GM19397 (cell line): ENCODE data around the gene ZNF319.
"Not testable (repeated sequence)": the region's sequence is repeated elsewhere in the genome, so short reads cannot be mapped to it uniquely, and the experiment has no call there.

ENCODE experiments used
- ATAC-seq: cut with Tn5 transposase; IDR thresholded peaks from one replicate; pipeline ENCODE4 v1.9.1; 2021; ENCODE audit warnings: mild to moderate bottlenecking, moderate library complexity; ENCODE audit not compliant: unreplicated experiment

ZNF319 gene

DNA sequence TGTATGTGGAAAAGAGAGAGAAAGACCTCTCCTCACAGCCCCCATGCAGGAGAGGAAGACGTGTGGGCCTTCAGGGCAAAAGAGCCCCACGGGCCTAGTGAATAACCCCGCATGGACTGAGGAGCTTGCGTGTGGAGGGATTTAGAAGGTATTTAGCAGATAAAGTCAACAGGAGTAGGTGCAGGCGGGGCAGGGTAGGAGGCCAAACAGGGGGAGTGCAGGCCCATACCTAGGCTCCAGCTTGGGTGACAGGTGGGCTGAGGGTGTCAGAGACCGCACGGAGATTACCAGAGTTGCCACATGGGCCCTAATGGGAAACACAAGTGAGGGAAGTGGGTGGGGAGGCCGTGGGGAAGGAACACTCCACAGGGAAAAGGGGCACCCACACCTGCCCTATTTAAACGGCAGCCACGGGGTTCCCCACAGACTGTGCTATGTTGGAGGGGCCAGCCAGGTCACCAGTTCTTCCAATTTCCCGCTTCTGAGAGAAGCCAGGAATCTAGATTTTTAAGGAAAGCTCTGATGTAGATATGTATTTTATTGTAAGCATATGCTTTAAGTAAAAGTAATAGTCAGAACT is 21.4 kb downstream of the ZNF319 start:
- no peak for ATAC-seq

GRCh38 chr16:57978070-57978465 is 22.4 kb downstream of the ZNF319 start:
- not testable (repeated sequence) for ATAC-seq

- ATAC-seq: no peak
These were observed 22.9 kb downstream of the ZNF319 start for GRCh38 chr16:57977418-57978069.

DNA sequence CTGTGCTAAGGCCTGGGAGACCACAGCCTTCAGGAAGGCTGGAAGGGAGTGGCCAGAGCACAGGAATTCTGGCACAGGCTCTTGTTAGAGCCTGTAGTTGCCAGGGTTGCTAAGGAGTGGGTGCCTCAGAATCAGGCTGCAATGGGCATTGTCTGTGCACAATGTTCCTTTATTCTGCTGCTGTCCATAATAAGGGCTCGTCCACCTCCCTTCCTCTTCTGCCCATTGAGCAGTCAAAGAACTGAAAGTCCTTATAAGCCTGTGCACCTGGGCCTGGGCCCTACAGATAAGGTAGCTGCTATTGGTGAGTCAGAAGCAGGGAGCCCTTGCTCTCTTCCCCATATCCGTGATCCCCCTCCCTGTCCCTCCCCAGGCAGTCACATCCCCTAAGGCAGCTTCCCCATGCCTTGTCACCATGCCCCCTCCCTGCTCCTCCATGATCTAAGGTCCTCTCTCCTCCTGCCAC is 24.1 kb downstream of the ZNF319 start:
- no peak for ATAC-seq

- no peak for ATAC-seq
These were observed 28.2 kb downstream of the ZNF319 start for GRCh38 chr16:57972306-57972705.

GRCh38 chr16:57971848-57972247 is 28.6 kb downstream of the ZNF319 start:
- no peak for ATAC-seq

DNA sequence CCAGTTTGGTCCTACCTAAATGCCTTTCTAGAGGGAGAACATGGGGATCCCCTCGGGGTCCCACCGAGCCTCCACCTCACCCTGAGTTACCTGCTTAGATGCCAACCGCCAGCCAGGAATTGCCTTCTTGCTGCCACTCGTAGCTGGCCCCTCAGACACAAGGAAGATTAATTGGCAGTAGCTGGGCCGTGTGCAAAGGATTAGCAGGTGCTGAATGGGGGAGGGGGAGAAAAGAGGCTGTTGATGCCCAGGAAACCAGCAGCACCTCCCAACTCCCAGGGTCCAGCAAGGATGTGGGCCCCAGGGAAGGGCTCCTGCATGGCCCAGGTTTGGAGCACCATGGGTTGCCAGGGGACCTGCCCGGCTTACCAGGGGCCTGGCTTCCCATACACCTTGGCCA is 29.5 kb downstream of the ZNF319 start, which contains the start of gene CNGB1:
Gene CNGB1, minus strand, starts transcription at position 159 of the 400 bp plus-strand sequence. CDS start 3,842 bp downstream, outside the sequence.
- ATAC-seq: no peak

- no peak for ATAC-seq
These were observed 30.2 kb downstream of the ZNF319 start for GRCh38 chr16:57970319-57970718.

DNA sequence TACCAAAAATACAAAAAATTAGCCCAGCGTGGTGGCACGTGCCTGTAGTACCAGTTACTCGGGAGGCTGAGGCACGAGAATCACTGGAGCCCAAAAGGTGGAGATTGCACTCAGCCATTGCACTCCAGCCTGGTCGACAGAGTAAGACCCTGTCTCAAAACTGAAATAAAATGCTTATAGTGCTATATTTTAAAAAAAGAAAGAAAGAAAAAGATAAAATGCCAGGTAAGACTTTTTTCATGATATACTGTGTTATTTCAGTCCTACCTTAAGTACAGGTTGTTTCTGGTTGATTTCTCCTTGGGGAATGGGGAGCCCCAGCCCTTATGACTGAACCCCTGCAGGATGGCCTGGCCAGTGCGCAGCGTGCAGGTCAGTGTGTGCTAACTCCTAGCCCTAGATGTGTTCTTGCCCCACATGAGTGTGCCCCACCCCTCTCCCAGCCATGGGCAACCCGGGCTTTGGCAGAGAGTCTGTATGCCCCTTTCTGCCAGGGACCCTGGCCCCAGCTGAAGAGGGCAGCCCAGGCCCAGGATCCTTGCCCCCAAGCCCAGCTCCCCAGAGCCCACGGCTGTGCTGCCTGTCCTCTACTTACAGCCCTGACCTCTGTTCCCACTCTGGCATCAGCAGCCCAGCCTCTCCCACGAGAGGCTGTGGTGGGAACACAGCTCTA is 30.9 kb downstream of the ZNF319 start:
- no peak for ATAC-seq

- no peak for ATAC-seq
These were observed 32.6 kb downstream of the ZNF319 start for GRCh38 chr16:57967916-57968315.

DNA sequence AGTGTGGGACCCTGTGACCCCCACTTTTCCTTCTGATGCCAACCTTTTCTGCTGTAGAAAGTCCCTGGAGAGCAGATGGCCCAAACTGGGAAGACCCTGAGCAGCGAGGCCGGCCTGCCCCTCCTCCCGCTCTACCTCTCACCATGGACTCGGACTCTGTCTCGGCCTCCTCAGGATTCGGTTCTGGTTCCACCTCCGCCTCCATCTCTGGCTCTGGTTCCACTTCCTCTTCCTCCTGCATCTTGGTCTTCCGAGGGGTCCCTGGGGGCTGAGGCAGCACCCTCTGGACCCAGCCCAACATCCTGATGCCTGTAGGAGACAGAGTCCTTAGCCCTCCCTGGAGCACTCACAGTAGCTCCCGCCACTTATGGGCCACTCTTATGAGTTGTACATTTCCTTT is 33.5 kb downstream of the ZNF319 start:
- no peak for ATAC-seq

- ATAC-seq: no peak
These were observed 34.2 kb downstream of the ZNF319 start for GRCh38 chr16:57966204-57966771.

- no peak for ATAC-seq
These were observed 36.2 kb downstream of the ZNF319 start for GRCh38 chr16:57964157-57964700.

DNA sequence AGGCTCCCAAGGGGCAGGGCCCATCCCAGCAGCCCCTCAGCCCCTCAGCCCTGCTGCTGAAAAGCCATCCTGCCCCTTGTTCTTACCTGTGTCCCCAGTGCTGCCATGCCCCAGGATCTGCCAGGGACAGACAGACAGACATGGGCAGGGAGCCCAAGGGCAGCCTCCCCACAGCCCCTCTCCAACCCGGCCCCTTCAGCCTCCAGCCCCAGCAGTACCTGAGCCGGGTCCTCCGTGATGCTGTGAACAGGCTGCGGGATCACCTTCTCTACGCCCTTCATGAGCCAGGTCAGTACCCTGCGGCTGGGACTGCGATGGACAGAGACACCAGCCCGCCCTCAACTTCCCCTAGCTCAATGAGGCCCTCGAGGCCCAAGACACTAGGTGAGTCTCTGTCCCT is 37.7 kb downstream of the ZNF319 start:
- no peak for ATAC-seq

- no peak for ATAC-seq
These were observed 38.4 kb downstream of the ZNF319 start for GRCh38 chr16:57962046-57962445.

DNA sequence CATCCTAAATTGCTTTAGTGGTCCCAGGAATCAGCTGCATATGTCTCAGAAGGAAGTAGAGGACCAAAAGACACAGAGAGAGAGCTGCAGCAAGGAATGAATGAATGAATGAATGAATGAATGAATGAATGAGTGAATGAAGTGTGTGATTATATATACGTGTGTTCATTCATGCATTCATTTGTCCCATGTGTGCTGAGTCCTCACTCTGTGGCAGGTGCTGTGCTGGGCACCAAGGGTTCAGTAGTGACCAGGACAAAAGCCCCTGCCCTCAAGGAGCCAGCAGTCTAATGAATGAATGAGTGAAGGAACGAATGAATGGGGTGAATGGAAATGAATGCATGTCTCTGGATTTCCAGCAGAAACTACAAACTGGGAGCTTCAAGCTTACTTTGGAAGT is 38.9 kb downstream of the ZNF319 start:
- ATAC-seq: no peak

DNA sequence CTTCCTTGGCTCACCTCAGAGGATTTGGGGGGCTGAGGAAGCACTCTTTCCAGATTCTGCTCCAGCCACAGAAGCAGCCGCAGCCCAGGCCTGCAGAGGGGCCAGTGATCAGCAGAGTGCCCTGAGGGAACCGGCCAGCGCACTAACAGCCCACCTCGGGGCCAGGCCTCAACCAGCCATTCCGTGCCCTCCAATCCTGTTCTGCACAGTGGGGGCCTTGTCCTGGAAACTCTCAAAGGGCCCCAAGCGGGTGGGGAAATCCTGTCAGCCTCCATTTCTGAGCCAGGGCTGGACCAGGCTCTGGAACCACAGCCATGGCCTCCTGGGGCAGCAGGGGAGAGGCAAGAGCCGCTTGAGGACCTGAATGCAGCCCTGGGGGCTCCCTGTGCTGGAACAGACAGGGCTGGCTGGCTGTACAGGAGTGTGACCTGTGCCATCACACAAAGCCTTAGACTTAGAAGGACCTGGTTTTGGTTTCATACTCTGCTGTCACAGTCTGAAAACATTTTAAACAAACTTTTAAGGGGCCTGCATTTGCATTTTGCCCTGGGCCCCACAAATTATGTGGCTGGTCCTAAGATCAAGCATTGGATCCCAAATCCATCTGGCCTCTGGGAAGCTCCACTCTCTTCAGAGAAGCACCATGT is 39.5 kb downstream of the ZNF319 start:
- no peak for ATAC-seq

- ATAC-seq: no peak
These were observed 40.2 kb downstream of the ZNF319 start for GRCh38 chr16:57960310-57960709.

DNA sequence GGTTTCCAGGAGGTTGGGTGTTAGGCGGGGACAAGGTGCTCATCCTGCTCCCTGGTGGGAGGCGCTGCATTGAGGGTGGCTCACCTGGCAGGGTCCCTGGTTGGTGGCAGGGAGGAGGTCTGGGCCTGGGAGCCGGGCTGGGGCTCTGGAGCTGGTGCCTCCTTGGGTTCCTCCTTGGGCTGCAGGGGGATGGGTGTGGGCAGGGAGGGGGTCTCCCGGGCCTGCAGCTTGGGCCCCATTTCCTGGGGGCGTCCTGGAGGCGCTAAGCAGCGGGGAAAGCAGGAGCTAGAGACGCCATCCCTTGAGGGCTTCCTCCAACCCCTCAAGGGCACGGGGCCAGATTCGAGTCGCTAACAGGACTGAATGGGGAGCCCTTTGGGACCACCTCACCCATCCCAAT is 40.7 kb downstream of the ZNF319 start:
- ATAC-seq: no peak

- no peak for ATAC-seq
These were observed 41.4 kb downstream of the ZNF319 start for GRCh38 chr16:57959121-57959520.

- ATAC-seq: no peak
These were observed 41.9 kb downstream of the ZNF319 start for GRCh38 chr16:57958544-57958943.
